ENCODE results near the gene FCGR1A.
"Not testable (repeated sequence)": the region's sequence is repeated elsewhere in the genome, so short reads cannot be mapped to it uniquely, and the experiment has no call there.

DNA sequence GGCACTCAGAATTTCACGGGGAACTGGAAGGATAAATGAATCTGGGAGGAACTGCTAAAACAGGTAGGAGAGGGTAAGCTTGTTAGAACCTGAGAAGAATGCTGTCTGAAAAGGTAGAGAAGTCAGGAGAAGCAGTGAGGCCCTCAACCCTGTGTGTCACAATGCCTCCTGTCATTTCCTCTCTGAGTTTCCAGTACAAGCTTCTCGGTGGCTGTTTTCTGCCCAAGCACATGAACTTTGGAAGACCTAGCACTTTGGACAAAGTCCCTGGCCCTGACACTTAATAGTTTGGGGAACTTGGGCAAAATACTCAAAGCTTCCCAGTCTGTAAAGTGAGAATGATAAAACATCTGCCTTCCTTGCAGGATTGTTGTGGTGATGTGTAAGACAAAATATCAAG lies 44.1 kb downstream of the FCGR1A start:
- not testable (repeated sequence) for TF ChIP-seq POLR2A (IDR thresholded peaks at IDR 0.05; ENCODE audit: low read length); GATA1 (IDR thresholded peaks at IDR 0.05; ENCODE audit: low read depth, low read length)

All from erythroblast (primary cell).